NT2/D1 (cell line): ENCODE measurements around the gene SLC26A4.

Experiments used
- SUZ12 ChIP-seq: IDR thresholded peaks from 2 replicates; pipeline ENCODE4 v1.6.1; 2011; ENCODE audit not compliant: insufficient read length, insufficient read depth; ENCODE audit errors: extremely low read depth
- ZNF274 ChIP-seq: IDR thresholded peaks from 2 replicates; pipeline ENCODE4 v1.6.1; 2011; ENCODE audit warnings: mild to moderate bottlenecking, low read depth, low read length

DNA sequence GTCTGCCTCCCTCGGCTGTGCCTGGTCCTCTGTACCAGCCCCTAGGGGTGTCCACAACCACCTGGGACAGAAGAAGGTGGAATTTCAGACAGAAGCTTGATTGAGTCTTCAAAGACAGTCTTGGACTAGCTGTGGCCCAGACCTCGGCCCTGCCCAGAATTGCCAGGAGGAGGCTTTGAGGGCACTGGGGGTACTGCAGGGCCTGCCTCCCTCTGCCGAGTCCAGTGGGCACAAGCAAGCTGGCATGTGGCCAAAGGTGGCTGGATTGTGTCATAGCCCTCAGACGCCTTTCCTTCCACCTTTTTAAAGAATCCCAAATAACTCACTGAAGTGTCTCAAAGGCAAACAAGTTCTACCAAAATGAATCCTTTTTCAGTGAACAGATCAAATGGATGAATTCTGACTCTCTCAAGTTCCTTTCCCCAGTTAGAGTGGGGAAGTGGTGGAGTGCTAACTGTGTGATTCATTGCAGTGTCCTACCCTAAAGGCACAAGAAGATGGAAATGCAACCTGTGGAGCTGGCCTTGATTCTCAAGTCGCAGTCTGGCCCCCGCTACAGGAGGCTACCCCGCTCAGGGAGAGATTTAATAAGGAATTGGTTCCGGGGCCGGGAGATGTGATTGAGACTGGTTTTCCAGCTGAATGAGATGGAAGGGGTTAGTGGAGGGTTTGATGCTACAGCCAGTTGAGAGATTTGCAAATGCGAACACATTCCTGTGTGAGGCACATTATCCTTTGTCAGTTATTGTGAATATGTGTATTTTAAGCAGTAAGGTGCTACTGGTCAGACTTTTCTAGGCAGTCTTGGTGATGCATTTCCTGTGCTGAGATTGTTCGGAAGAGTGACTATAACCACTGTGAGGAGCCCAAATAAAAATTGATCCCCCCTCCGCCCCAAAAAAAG, 28.8 kb upstream of the SLC26A4 start:
- TF ChIP-seq ZNF274 = no peak
- no peak for TF ChIP-seq SUZ12
